GM23338 (cell line): Measurements from ENCODE around the gene ECE2. TPM values are rescaled to one million over a fixed set of nuclear protein-coding genes. Genes with fewer than 3 reads are reported as not detected.

Experiments used
- ATAC-seq: fragments of 200-7000 bp; cut with Tn5 transposase; 3 replicates; pipeline ENCODE4 v1.9.1; 2020
- DNase-seq: peaks from one replicate; pipeline ENCODE4 v3.0.0-alpha.2; 2015; ENCODE audit warnings: low spot score
- H2AFZ ChIP-seq: fragments of 200-600 bp; sonication (generic); 2 replicates; pipeline ENCODE4 v1.8.0; 2016; ENCODE audit warnings: antibody characterized with exemption, mild to moderate bottlenecking, moderate library complexity
- H3F3A ChIP-seq: fragments of 200-600 bp; sonication (generic); replicated peaks from 2 replicates; pipeline ENCODE4 v1.8.0; 2017; ENCODE audit warnings: antibody characterized with exemption, mixed run types, low read depth
- H3K27ac ChIP-seq: fragments of 200-600 bp; sonication (generic); 2 replicates; pipeline ENCODE4 v1.6.1; 2016; ENCODE audit warnings: low read depth
- H3K27me3 ChIP-seq: fragments of 200-600 bp; sonication (generic); 2 replicates; pipeline ENCODE4 v1.8.0; 2016; ENCODE audit warnings: mild to moderate bottlenecking, mixed run types, moderate library complexity; ENCODE audit not compliant: insufficient read depth
- H3K36me3 ChIP-seq: fragments of 200-600 bp; sonication (generic); 2 replicates; pipeline ENCODE4 v1.8.0; 2016; ENCODE audit warnings: mild to moderate bottlenecking; ENCODE audit not compliant: insufficient read depth
- H3K4me1 ChIP-seq: fragments of 200-600 bp; sonication (generic); 2 replicates; pipeline ENCODE4 v1.8.0; 2016; ENCODE audit warnings: mild to moderate bottlenecking, moderate library complexity; ENCODE audit not compliant: insufficient read depth
- H3K4me2 ChIP-seq: fragments of 200-600 bp; sonication (generic); 2 replicates; pipeline ENCODE4 v1.7.1; 2017; ENCODE audit warnings: mixed run types
- H3K4me3 ChIP-seq: fragments of 200-600 bp; sonication (generic); 2 replicates; pipeline ENCODE4 v1.6.1; 2016; ENCODE audit warnings: mixed run types
- H3K79me2 ChIP-seq: fragments of 200-600 bp; sonication (generic); replicated peaks from 2 replicates; pipeline ENCODE4 v1.8.0; 2017; ENCODE audit warnings: mild to moderate bottlenecking; ENCODE audit not compliant: insufficient read depth
- H3K9me2 ChIP-seq: fragments of 200-600 bp; sonication (generic); 2 replicates; pipeline ENCODE4 v1.8.0; 2017; ENCODE audit not compliant: insufficient read depth
- H4K20me1 ChIP-seq: fragments of 200-600 bp; sonication (generic); replicated peaks from 2 replicates; pipeline ENCODE4 v1.8.0; 2017; ENCODE audit warnings: mild to moderate bottlenecking; ENCODE audit not compliant: insufficient read depth
- H3K27ac Mint-ChIP-seq: 2 replicates; pipeline ENCODE4 v1.8.0; 2020; ENCODE audit warnings: inconsistent platforms, mild to moderate bottlenecking, moderate library complexity, mixed read lengths
- H3K27me3 Mint-ChIP-seq: 3 replicates; pipeline ENCODE4 v1.8.0; 2022; ENCODE audit warnings: low read depth, mild to moderate bottlenecking, moderate library complexity, mixed read lengths, inconsistent platforms; ENCODE audit not compliant: insufficient read depth, poor library complexity
- H3K36me3 Mint-ChIP-seq: 3 replicates; pipeline ENCODE4 v1.8.0; 2021; ENCODE audit warnings: low read depth, mild to moderate bottlenecking, inconsistent platforms, moderate library complexity, mixed read lengths
- H3K4me1 Mint-ChIP-seq: 3 replicates; pipeline ENCODE4 v1.8.0; 2020; ENCODE audit warnings: mild to moderate bottlenecking, inconsistent platforms, mixed read lengths
- H3K4me3 Mint-ChIP-seq: 3 replicates; pipeline ENCODE4 v1.8.0; 2021; ENCODE audit warnings: moderate library complexity, mild to moderate bottlenecking, inconsistent platforms, mixed read lengths
- H3K9me3 Mint-ChIP-seq: 3 replicates; pipeline ENCODE4 v1.8.0; 2020; ENCODE audit warnings: moderate library complexity, mild to moderate bottlenecking, inconsistent platforms, mixed read lengths
- CREB1 ChIP-seq: fragments of 250-450 bp; sonication (Bioruptor Pico); IDR thresholded peaks from 2 replicates; pipeline ENCODE4 v1.5.0; 2020; ENCODE audit warnings: low read depth, mild to moderate bottlenecking, moderate library complexity
- CTCF ChIP-seq, 2 experiments: fragments of 200-600 bp in 1 of 2; sonication (generic) in 1 of 2; conservative IDR thresholded peaks; 2 replicates each; pipeline versions ENCODE4 v1.5.1 to v1.6.1; 2016 to 2017; ENCODE audit warnings: antibody characterized with exemption in 2 of 2, low read depth in 2 of 2, mild to moderate bottlenecking in 2 of 2, moderate library complexity in 1 of 2
- ETS1 ChIP-seq: IDR thresholded peaks from 2 replicates; pipeline ENCODE4 v1.6.1; 2016; ENCODE audit warnings: antibody characterized with exemption
- EZH2 ChIP-seq: fragments of 200-600 bp; sonication (generic); IDR thresholded peaks from one replicate; pipeline ENCODE4 v1.8.0; 2017; ENCODE audit warnings: antibody characterized with exemption, mild to moderate bottlenecking, low read depth; ENCODE audit not compliant: unreplicated experiment
- EZH2phosphoT487 ChIP-seq: fragments of 200-600 bp; sonication (generic); IDR thresholded peaks from one replicate; pipeline ENCODE4 v1.8.1; 2018; ENCODE audit warnings: antibody characterized with exemption; ENCODE audit not compliant: unreplicated experiment
- JUNB ChIP-seq: IDR thresholded peaks from one replicate; pipeline ENCODE4 v1.6.1; 2016; ENCODE audit warnings: antibody characterized with exemption; ENCODE audit not compliant: unreplicated experiment
- NANOG ChIP-seq: IDR thresholded peaks from 2 replicates; pipeline ENCODE4 v1.6.1; 2016; ENCODE audit warnings: antibody characterized with exemption, borderline replicate concordance
- POLR2AphosphoS5 ChIP-seq: IDR thresholded peaks from 2 replicates; pipeline ENCODE4 v1.6.1; 2016; ENCODE audit warnings: antibody characterized with exemption, low read depth
- STAT1 ChIP-seq: IDR thresholded peaks from one replicate; pipeline ENCODE4 v1.6.1; 2016; ENCODE audit warnings: antibody characterized with exemption; ENCODE audit not compliant: unreplicated experiment
- ZNF114 ChIP-seq: fragments of 250-450 bp; sonication (Bioruptor Pico); IDR thresholded peaks from 2 replicates; pipeline ENCODE4 v1.5.0; 2020; ENCODE audit warnings: mild to moderate bottlenecking, moderate library complexity
- ZNF331 ChIP-seq: fragments of 250-450 bp; sonication (Bioruptor Pico); IDR thresholded peaks from 2 replicates; pipeline ENCODE4 v1.5.0; 2020; ENCODE audit warnings: low read depth, mild to moderate bottlenecking, moderate library complexity
- polyA plus RNA-seq: library from polyadenylated mRNA; unstranded; fragments of >200 nt; fragmentation: Nextera tagmentation; extraction: Ambion mirVana; gene quantifications from 2 replicates; pipeline ENCODE4 v1.2.1, GENCODE V29; 2016
- total RNA-seq: library from RNA; depleted of rRNA; stranded (reverse); fragments of >200 nt; shearing (Covaris generic); gene quantifications from 2 replicates; pipeline ENCODE4 v1.2.3, GENCODE V29; 2014
- TF ChIP-seq, protein P1 (sequence below): IDR thresholded peaks from one replicate; pipeline ENCODE4 v1.6.1; 2018; ENCODE audit warnings: antibody characterized with exemption; ENCODE audit not compliant: unreplicated experiment
- TF ChIP-seq, protein P2 (sequence below): fragments of 250-450 bp; sonication (Bioruptor Pico); IDR thresholded peaks from 2 replicates; pipeline ENCODE4 v1.5.0; 2020; ENCODE audit warnings: mild to moderate bottlenecking, moderate library complexity

ECE2 gene
- total and polyA plus RNA-seq, 2 experiments from 2014 or later: 0.24 to 0.48 TPM

DNA sequence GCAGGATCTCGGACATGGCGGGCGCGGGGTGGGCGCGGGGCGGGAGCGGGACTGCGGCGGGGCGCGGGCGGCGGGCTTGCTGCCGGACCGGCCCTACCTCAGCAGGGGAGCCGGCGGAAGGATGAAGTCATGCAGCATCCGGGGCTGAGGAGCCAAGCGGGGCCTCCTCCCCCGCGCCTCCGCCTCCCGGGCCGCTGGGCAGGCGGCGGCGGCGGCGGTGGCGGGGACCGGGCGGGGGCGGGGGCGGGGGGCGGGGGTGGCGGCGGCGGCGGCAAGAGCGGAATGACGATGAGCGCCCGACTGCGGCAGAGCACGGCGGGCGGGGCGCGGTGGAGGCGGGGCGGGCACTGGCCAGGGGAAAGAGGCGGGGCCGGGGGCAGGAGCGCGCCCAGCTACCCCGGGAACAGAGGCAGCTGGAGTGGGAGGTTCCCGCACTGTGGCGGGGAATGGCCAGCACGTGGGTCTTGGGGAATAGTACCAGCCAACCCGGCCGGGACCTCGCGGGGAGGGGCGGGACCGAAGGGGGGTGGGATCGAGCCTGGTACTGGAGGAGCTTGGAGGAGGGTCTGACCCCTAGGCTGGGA is 14.5 kb upstream of the ECE2 start, which contains the start of gene CAMK2N2:
CAMK2N2 (minus strand) TSS at position 284 of the 584 bp plus-strand sequence; CDS start at position 16, 268 bp downstream.
- H3K27ac Mint-ChIP-seq: no peak within 1 kb of the TSS
- Histone ChIP-seq H3K4me2 (peak within 1 kb of the TSS; percentile 98), H3K36me3 (no peaks in the 10 kb centered on the region), H3K79me2 (no peaks in the 10 kb centered on the region), H3K27ac (no peak within 1 kb of the TSS), H3K4me1 (peaks cover 3% of the 10 kb centered on the region; the same call in 1 of the 2 replicates), H3K27me3 (peaks cover 76% of the 10 kb centered on the region), H4K20me1 (peaks cover 15% of the 10 kb centered on the region), H3F3A (peaks cover 15% of the 10 kb centered on the region), H3K4me3 (peak within 1 kb of the TSS; percentile 91), H3K9me2 (no peaks in the 10 kb centered on the region), H2AFZ (peak within 1 kb of the TSS; percentile 99)
- peaks cover 14% of the 10 kb centered on the region for H3K4me1 Mint-ChIP-seq
- H3K27me3 Mint-ChIP-seq: peaks cover 55% of the 10 kb centered on the region
- ATAC-seq (peak; percentile 75), DNase-seq (peak; percentile 83)
- no peaks in the 10 kb centered on the region; the same call in 1 of the 3 replicates for H3K9me3 Mint-ChIP-seq
- peaks cover 8% of the 10 kb centered on the region; the same call in 1 of the 3 replicates for H3K36me3 Mint-ChIP-seq
- no peak for TF ChIP-seq STAT1
- no peak; the same call in 1 of the 2 replicates for TF ChIP-seq POLR2AphosphoS5
- TF ChIP-seq NANOG: no peak
- TF ChIP-seq JUNB: no peak
- no peak for TF ChIP-seq ZNF331 (CRISPR knock-in tag)
- no peak for TF ChIP-seq EZH2phosphoT487
- TF ChIP-seq, protein P1, sequence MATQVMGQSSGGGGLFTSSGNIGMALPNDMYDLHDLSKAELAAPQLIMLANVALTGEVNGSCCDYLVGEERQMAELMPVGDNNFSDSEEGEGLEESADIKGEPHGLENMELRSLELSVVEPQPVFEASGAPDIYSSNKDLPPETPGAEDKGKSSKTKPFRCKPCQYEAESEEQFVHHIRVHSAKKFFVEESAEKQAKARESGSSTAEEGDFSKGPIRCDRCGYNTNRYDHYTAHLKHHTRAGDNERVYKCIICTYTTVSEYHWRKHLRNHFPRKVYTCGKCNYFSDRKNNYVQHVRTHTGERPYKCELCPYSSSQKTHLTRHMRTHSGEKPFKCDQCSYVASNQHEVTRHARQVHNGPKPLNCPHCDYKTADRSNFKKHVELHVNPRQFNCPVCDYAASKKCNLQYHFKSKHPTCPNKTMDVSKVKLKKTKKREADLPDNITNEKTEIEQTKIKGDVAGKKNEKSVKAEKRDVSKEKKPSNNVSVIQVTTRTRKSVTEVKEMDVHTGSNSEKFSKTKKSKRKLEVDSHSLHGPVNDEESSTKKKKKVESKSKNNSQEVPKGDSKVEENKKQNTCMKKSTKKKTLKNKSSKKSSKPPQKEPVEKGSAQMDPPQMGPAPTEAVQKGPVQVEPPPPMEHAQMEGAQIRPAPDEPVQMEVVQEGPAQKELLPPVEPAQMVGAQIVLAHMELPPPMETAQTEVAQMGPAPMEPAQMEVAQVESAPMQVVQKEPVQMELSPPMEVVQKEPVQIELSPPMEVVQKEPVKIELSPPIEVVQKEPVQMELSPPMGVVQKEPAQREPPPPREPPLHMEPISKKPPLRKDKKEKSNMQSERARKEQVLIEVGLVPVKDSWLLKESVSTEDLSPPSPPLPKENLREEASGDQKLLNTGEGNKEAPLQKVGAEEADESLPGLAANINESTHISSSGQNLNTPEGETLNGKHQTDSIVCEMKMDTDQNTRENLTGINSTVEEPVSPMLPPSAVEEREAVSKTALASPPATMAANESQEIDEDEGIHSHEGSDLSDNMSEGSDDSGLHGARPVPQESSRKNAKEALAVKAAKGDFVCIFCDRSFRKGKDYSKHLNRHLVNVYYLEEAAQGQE: no peak
- TF ChIP-seq CREB1 (CRISPR knock-in tag): no peak
- TF ChIP-seq ETS1: no peak
- no peak for TF ChIP-seq CTCF (conservative IDR thresholded peaks at IDR 0.05; ENCODE audit: low read depth in 2 of 2)
- no peak for TF ChIP-seq EZH2
- TF ChIP-seq, protein P2, sequence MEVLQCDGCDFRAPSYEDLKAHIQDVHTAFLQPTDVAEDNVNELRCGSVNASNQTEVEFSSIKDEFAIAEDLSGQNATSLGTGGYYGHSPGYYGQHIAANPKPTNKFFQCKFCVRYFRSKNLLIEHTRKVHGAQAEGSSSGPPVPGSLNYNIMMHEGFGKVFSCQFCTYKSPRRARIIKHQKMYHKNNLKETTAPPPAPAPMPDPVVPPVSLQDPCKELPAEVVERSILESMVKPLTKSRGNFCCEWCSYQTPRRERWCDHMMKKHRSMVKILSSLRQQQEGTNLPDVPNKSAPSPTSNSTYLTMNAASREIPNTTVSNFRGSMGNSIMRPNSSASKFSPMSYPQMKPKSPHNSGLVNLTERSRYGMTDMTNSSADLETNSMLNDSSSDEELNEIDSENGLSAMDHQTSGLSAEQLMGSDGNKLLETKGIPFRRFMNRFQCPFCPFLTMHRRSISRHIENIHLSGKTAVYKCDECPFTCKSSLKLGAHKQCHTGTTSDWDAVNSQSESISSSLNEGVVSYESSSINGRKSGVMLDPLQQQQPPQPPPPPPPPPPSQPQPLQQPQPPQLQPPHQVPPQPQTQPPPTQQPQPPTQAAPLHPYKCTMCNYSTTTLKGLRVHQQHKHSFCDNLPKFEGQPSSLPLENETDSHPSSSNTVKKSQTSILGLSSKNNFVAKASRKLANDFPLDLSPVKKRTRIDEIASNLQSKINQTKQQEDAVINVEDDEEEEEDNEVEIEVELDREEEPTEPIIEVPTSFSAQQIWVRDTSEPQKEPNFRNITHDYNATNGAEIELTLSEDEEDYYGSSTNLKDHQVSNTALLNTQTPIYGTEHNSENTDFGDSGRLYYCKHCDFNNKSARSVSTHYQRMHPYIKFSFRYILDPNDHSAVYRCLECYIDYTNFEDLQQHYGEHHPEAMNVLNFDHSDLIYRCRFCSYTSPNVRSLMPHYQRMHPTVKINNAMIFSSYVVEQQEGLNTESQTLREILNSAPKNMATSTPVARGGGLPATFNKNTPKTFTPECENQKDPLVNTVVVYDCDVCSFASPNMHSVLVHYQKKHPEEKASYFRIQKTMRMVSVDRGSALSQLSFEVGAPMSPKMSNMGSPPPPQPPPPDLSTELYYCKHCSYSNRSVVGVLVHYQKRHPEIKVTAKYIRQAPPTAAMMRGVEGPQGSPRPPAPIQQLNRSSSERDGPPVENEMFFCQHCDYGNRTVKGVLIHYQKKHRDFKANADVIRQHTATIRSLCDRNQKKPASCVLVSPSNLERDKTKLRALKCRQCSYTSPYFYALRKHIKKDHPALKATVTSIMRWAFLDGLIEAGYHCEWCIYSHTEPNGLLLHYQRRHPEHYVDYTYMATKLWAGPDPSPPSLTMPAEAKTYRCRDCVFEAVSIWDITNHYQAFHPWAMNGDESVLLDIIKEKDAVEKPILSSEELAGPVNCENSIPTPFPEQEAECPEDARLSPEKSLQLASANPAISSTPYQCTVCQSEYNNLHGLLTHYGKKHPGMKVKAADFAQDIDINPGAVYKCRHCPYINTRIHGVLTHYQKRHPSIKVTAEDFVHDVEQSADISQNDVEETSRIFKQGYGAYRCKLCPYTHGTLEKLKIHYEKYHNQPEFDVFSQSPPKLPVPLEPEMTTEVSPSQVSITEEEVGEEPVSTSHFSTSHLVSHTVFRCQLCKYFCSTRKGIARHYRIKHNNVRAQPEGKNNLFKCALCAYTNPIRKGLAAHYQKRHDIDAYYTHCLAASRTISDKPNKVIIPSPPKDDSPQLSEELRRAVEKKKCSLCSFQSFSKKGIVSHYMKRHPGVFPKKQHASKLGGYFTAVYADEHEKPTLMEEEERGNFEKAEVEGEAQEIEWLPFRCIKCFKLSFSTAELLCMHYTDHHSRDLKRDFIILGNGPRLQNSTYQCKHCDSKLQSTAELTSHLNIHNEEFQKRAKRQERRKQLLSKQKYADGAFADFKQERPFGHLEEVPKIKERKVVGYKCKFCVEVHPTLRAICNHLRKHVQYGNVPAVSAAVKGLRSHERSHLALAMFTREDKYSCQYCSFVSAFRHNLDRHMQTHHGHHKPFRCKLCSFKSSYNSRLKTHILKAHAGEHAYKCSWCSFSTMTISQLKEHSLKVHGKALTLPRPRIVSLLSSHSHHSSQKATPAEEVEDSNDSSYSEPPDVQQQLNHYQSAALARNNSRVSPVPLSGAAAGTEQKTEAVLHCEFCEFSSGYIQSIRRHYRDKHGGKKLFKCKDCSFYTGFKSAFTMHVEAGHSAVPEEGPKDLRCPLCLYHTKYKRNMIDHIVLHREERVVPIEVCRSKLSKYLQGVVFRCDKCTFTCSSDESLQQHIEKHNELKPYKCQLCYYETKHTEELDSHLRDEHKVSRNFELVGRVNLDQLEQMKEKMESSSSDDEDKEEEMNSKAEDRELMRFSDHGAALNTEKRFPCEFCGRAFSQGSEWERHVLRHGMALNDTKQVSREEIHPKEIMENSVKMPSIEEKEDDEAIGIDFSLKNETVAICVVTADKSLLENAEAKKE: no peak
- TF ChIP-seq ZNF114: no peak
- peak within 1 kb of the TSS; percentile 86 for H3K4me3 Mint-ChIP-seq
